ENCODE results near the gene GINS2.

DNA sequence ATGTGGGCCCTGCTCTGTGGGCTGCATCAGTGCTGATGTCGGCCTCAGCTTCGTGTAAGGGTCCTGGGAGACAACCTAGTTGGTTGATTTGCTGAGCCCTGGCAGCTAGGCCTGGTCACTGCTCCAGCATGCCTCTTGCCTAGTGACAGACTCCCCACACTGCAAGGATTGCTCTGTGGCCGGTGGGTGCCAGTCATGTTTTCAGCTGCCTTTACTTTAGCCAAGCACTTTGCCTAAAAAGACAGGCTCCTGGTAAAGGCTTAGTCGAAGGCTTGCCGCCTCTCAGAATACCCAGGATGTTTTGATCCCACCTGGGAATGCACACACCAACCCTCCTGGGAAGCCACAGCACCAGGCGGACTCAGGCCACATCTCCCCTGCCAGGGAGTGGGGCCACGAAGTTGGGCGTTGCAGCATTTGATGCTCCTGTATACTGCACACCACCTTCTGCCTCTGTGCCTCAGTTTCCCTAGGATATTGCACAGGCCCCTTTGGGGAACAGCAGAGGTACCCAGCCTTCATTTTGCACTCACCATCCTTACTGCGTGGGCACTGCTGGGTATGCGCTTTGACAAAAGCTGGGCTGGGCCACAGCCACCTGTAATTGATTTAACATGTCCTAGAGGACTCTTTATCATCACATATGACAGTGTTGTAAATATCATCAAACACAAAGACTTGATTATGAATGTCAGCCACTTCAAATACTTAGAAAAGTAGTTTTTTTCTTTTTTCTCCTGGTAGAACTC, 19.9 kb downstream of the GINS2 start:
- TF ChIP-seq POLR2A (IDR thresholded peaks at IDR 0.05; ENCODE audit: low read length) (no peak), GATA1 (IDR thresholded peaks at IDR 0.05; ENCODE audit: low read depth, low read length) (no peak)
